ENCODE results near the gene LLGL2. TPM values are rescaled to one million over a fixed set of nuclear protein-coding genes. Genes with fewer than 3 reads are reported as not detected.

LLGL2 gene
- total RNA-seq, 2 donors from 2014 or later = 113 to 251 TPM

- H3K9me3 ChIP-seq = no peaks in the 10 kb centered on the region
- no peak overlapping the region for H3K4me3 ChIP-seq
- DNase-seq (peak; percentile 64 to 75 (median 69)), ATAC-seq (peak; percentile 70)
- WGBS, 2 donors = 54 to 64% methylated on average over 19 to 28 of the region's 28 CpGs
- no peaks in the 10 kb centered on the region for H3K27me3 ChIP-seq
- intact Hi-C loops (cut with DNase I) = no loop called here
- peaks cover 3% of the 10 kb centered on the region for H3K4me1 ChIP-seq
- H3K27ac ChIP-seq = no peak overlapping the region
- TF ChIP-seq POLR2A (IDR thresholded peaks at IDR 0.05) (no peak), CTCF (IDR thresholded peaks at IDR 0.05) (peak; percentile 38 to 77 (median 67))
- H3K36me3 ChIP-seq (replicated peaks in 1 of 2; ENCODE audit: insufficient read depth in 1 of 2, low read depth in 2 of 2) = no peaks in the 10 kb centered on the region
These were observed 75.8 kb downstream of the LLGL2 start for GRCh38 chr17:75601057-75601987.

GRCh38 chr17:75602644-75603043, 77.1 kb downstream of the LLGL2 start:
- Histone ChIP-seq H3K27ac (no peak overlapping the region), H3K36me3 (replicated peaks in 1 of 2; ENCODE audit: insufficient read depth in 1 of 2, low read depth in 2 of 2) (no peaks in the 10 kb centered on the region), H3K4me1 (peaks cover 3% of the 10 kb centered on the region), H3K27me3 (no peaks in the 10 kb centered on the region), H3K4me3 (no peak overlapping the region), H3K9me3 (no peaks in the 10 kb centered on the region)
- no peak for ATAC-seq
- intact Hi-C loops (cut with DNase I) = no loop called here
- 91 to 94% methylated on average over 8 to 11 of the region's 12 CpGs for WGBS, 2 donors
- no peak for DNase-seq
- TF ChIP-seq CTCF (IDR thresholded peaks at IDR 0.05) = no peak
- TF ChIP-seq POLR2A (IDR thresholded peaks at IDR 0.05) = no peak

- H3K27ac ChIP-seq = no peak overlapping the region
- H3K27me3 ChIP-seq = no peaks in the 10 kb centered on the region
- H3K4me1 ChIP-seq = peaks cover 3% of the 10 kb centered on the region
- 75 to 78% methylated on average over 6 to 9 of the region's 9 CpGs for WGBS, 2 donors
- intact Hi-C loops (cut with DNase I) = no loop called here
- TF ChIP-seq POLR2A (IDR thresholded peaks at IDR 0.05) = no peak
- TF ChIP-seq CTCF (IDR thresholded peaks at IDR 0.05) = no peak
- no peak for ATAC-seq
- no peaks in the 10 kb centered on the region for H3K9me3 ChIP-seq
- H3K36me3 ChIP-seq (replicated peaks in 1 of 2; ENCODE audit: insufficient read depth in 1 of 2, low read depth in 2 of 2) = no peaks in the 10 kb centered on the region
- no peak for DNase-seq
- H3K4me3 ChIP-seq = no peak overlapping the region
These were observed 77.6 kb downstream of the LLGL2 start for GRCh38 chr17:75603123-75603522.

GRCh38 chr17:75604034-75604695, 78.7 kb downstream of the LLGL2 start:
- Histone ChIP-seq H3K36me3 (replicated peaks in 1 of 2; ENCODE audit: insufficient read depth in 1 of 2, low read depth in 2 of 2) (no peaks in the 10 kb centered on the region), H3K27me3 (no peaks in the 10 kb centered on the region), H3K9me3 (no peaks in the 10 kb centered on the region), H3K27ac (no peak overlapping the region), H3K4me1 (peaks cover 3% of the 10 kb centered on the region), H3K4me3 (no peak overlapping the region)
- WGBS, 2 donors = 85% methylated on average over 6 to 9 of the region's 12 CpGs
- no peak for ATAC-seq
- no peak for DNase-seq
- intact Hi-C loops (cut with DNase I) = no loop called here
- no peak for TF ChIP-seq CTCF (IDR thresholded peaks at IDR 0.05)
- no peak for TF ChIP-seq POLR2A (IDR thresholded peaks at IDR 0.05)
